SIG-M5 treated with dmso at 0.1 percent for 504 hours (cell line): ENCODE measurements around the gene COPRS.

Experiments
- DNase-seq: peaks from one replicate; lab custom pipeline; 2025; ENCODE audit not compliant: unreplicated experiment; lab: John Stamatoyannopoulos, UW

COPRS gene

GRCh38 chr17:31858642-31859486 lies at the start of gene COPRS:
Gene COPRS, minus strand, starts transcription at chr17:31859244. Its CDS starts 45 bp downstream, at chr17:31859199.
- peak; percentile 77 for DNase-seq

- no peak for DNase-seq
Measured at GRCh38 chr17:31908386-31908785, 49.3 kb upstream of the COPRS start.

- no peak for DNase-seq
Measured at GRCh38 chr17:31907342-31907962, 48.4 kb upstream of the COPRS start.

GRCh38 chr17:31903401-31903800 lies 44.4 kb upstream of the COPRS start:
- no peak for DNase-seq

GRCh38 chr17:31902693-31903092 lies 43.6 kb upstream of the COPRS start:
- no peak for DNase-seq

- DNase-seq: peak; percentile 10
Measured at GRCh38 chr17:31900877-31901276, 41.8 kb upstream of the COPRS start.

- DNase-seq: peak; percentile 98
Measured at GRCh38 chr17:31888124-31888523, 29.1 kb upstream of the COPRS start.

- DNase-seq: peak; percentile 47
Measured at GRCh38 chr17:31882571-31882970, 23.5 kb upstream of the COPRS start.

- no peak for DNase-seq
Measured at GRCh38 chr17:31880311-31880710, 21.3 kb upstream of the COPRS start.

GRCh38 chr17:31878703-31879073 lies 19.6 kb upstream of the COPRS start:
- no peak for DNase-seq

GRCh38 chr17:31877911-31878702 lies 19.1 kb upstream of the COPRS start:
- DNase-seq: no peak

GRCh38 chr17:31877341-31877740 lies 18.3 kb upstream of the COPRS start:
- no peak for DNase-seq

GRCh38 chr17:31875081-31875480 lies 16.0 kb upstream of the COPRS start:
- no peak for DNase-seq

GRCh38 chr17:31869797-31870568 lies 10.9 kb upstream of the COPRS start:
- DNase-seq: no peak

GRCh38 chr17:31869031-31869430 lies 10.0 kb upstream of the COPRS start:
- DNase-seq: no peak

GRCh38 chr17:31859487-31860008 lies 504 bp upstream of the COPRS start:
- DNase-seq: no peak

- no peak for DNase-seq
Measured at GRCh38 chr17:31857920-31858641, 963 bp downstream of the COPRS start.

- DNase-seq: no peak
Measured at GRCh38 chr17:31856750-31857149, 2.3 kb downstream of the COPRS start.

- peak; percentile 51 for DNase-seq
Measured at GRCh38 chr17:31854672-31855071, 4.4 kb downstream of the COPRS start.

- DNase-seq: no peak
Measured at GRCh38 chr17:31853911-31854470, 5.1 kb downstream of the COPRS start.
